NCI-H2196 treated with DMSO at 0.1 percent for 48 hours (cell line): ENCODE results near the gene ALLC.
A peak's percentile ranks its signal among the peaks of the same experiment; 100 is the strongest.
"Not testable (repeated sequence)": the region's sequence is repeated elsewhere in the genome, so short reads cannot be mapped to it uniquely, and the experiment has no call there.

Experiments used
- DNase-seq: peaks from one replicate; lab custom pipeline; 2025; ENCODE audit not compliant: unreplicated experiment; lab: John Stamatoyannopoulos, UW

ALLC gene

GRCh38 chr2:3657881-3658280 is at the start of gene ALLC:
ALLC (plus strand) TSS chr2:3658200; CDS start chr2:3671158, 12,958 bp downstream.
- DNase-seq: no peak

DNA sequence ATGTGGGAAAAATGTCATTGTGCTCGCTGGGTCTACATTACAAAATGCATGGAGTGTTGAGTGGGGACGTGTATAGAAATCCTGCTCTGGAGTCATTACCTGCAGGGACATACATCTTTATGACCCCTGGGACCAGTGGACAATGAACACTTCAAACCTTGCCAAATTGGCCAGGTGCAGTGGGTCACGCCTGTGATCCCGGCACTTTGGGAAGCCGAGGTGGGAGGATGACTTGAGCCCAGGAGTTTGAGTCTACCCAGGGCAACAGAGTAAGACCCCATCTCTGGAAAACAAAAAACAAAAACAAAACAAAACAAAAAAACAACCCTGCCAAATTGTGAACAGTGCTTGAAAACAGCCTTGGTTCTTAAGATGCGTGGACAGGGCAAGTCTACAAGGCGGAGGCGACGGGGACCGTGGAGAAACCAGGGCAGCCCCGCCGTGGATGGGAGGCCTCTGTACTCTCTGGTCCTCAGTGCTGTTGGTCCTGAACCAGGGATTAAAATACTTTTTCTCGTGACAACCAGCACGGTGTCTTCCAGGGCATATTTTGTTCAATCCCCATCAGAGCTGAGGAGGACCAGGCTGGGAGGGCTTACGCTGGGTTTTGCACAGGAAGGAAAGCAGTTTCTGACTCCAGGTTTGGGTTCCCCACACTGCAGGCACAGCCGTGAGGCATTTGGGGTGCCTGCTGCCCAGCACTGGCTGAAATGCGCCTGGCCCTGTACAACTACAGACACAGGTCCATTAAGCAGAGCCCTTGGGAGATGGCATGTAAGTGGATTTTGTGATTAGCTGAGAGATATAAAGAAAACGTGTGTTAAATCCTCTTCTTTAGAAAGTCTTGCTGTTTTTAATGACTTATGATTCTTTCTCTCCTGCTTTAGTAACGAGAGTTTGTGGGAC is 49.4 kb upstream of the ALLC start:
- no peak for DNase-seq

DNA sequence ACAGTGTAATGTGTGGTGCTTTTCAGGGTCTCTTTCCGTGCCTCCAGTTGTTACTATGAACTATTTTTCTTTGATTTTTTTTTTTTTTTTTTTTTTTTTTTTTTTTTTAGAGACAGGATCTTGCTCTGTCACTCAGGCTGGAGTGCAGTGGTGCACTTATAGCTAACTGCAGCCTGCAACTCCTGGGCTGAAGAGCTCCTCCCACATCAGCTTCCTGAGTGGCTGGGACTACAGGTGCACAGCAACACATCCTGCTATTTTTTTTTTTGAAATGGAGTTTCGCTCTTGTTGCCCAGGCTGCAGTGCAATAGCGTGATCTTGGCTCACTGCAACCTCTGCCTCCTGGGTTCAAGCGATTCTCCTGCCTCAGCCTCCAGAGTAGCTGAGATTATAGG is 48.7 kb upstream of the ALLC start:
- DNase-seq: peak; percentile 18

DNA sequence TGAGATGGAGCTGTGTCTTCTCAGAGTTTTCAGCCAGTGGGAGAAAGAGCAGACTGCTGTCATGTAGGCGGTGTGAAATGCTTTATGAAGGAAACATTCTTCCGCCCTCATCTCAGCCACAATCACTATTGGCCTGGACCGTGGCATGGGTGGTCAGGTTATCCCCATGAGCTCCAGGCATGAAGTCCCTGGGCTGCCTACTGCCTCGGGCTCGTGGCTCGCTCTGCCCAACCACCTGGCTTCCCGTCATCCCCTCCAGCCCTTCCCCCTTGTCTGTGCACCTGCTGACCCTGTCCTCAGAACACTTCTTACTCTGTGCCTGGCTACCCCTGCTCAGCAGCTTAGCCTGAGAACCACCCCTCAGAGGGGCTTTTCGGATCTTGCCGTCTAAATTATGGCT is 47.6 kb upstream of the ALLC start:
- DNase-seq: no peak

DNA sequence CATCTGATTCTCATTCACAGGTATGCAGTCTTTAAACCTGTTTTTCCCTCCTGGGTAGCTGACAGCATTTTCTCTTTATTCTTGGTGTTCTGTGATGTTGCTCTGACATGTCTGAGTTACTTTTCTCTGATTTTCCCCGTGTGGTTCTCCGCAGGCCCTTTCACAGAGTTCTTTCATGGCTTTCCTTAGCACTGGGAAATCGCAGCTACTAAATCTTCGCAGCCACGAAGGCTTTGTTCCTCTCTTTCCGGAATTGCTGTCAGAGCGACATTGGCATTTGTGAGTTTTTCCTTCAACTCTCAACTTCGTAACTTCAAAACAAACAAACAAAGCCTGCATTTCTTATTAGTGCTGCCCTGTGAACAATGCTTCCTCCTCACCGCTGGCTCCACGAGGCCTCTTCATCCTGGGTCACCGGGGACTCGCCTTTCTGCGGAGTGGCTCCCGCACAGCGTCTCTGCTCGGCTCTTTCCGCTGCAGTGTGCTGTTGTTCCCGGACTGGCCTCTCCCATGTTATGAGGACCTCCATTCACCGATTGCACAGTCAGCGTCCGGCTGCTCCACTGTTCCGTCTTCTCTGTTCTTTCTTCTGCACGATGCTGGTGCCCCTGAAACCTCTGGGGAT is 47.0 kb upstream of the ALLC start:
- no peak for DNase-seq

DNA sequence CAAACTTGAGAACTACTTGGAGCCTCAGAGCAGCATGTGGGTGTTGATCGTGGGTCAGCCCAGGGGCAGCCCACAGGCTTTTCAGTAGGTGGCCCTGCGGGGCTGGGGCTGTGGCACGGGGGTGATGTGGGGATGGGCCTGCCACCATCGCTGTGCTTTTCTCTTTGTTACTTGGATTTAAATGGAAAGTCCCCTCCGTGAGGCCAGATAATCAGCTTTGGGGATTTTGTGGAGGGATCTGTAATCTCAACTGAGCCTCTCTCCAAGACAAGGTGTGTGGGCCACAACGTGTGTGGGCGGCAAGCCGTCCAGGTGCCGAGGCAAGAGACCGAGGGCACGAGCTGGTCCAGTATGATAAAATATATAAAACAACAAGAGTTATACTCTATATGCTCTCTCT is 46.4 kb upstream of the ALLC start:
- DNase-seq: no peak

DNA sequence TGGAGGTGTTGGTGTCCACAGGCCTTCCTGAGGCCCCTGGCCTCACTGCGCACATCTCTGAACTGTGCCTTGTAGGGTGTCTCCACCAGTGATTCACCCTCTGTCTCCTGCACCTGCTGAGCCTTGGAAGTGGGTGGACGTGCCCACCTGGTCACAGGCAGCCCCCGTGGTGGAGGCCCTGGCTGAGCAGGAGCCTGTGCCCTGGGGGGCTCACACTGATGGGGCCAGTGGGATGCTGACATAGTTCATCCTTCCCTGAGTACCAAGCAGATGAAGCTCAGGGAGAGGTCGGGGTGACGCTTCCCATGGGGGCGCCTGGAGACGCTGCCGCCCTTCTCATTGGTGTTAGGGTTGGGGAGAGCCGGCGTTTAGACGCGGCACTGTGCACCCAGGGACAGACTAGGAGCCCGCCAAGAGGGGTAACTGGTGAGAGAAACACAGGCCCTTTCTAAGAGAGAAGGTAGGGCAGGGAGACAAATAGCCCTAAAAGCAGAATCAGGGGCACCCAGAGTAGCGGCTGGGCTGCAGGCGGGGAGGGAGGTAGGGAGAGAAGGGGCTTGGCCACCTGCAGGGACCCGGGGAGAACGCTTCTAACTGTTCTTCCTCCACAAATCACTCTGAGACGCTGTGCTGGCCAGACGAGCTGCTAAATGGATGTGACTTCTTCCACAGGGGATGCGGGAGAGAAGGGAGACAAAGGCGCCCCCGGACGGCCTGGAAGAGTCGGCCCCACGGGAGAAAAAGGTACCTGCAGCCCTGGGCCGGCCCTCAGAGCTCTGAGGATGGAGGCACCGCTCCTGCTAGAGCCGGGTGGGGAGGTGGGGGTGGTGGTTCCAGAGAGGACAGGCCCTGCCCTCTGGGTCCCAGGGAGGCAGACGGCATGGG is 45.1 kb upstream of the ALLC start:
- no peak for DNase-seq

DNA sequence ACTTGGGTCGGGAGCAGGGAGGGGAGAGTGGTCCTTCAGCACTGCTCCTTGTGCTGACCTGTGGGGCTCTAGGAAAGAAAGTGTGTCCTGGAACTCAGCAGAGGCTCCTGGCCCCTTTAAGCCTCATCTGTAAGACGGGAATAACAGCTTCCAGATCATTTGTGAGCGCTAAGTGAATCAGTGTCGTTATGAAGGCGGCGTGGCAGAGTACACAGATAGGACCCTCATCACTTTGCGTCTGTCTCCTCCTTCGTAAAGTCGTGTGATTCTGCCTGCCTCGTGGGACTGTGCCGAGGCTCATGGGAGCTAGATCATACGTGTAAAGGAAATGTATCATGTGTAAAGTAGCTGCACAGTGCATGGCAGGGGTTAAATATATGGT is 44.5 kb upstream of the ALLC start:
- no peak for DNase-seq

- DNase-seq: not testable (repeated sequence)
These were observed 43.3 kb upstream of the ALLC start for GRCh38 chr2:3614743-3615142.

DNA sequence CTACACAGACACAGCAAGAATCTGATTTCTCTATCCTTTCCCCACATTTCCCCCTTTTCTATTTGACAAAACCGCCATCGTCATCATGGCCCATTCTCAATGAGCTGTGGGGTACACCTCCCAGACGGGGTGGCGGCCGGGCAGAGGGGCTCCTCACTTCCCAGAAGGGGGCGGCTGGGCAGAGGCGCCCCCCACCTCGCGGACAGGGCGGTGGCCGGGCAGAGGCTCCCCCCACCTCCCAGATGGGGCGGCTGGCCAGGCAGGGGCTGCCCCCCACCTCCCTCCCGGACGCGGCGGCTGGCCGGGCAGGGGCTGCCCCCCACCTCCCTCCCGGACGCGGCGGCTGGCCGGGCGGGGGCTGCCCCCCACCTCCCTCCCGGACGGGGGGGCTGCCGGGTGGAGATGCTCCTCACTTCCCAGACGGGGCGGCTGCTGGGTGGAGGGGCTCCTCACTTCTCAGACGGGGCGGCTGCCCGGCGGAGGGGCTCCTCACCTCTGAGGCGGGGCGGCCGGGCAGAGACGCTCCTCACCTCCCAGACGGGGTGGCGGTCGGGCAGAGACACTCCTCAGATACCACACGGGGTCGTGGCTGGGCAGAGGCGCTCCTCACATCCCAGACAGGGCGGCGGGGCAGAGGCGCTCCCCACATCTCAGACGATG is 42.3 kb upstream of the ALLC start:
- not testable (repeated sequence) for DNase-seq

- not testable (repeated sequence) for DNase-seq
These were observed 41.4 kb upstream of the ALLC start for GRCh38 chr2:3616435-3617197.

DNA sequence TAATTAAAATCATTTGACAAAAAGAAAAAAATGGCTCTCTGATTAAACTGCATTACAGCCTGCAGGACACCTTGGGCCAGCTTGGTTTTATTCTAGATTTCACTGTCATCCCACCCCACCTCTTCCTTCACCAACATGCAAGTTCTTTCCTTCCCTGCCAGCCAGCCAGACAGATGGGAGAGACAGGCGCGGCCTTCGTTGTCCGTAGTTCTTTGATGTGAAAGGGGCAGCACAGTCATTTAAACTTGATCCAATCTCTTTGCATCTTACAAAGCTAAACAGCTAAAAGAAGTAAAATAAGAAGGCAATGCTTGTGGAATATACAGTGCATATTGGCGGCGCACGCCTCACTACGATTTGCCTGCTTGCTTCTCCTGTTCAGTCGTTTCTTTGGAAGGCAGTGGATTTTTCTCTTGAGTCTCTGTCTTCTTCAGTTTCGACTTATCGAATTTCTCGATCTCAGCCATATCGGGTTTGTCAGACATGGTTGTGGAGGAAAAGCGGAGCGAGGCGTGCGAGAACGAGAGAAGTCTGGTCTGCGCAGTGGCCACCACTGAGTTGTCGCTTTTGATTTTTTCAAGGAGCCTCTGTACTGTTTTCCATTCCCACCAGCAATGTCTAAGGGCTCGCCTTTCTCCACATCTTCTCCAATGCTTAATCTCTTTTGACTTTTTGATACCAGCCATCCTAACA is 40.7 kb upstream of the ALLC start:
- DNase-seq: no peak

DNA sequence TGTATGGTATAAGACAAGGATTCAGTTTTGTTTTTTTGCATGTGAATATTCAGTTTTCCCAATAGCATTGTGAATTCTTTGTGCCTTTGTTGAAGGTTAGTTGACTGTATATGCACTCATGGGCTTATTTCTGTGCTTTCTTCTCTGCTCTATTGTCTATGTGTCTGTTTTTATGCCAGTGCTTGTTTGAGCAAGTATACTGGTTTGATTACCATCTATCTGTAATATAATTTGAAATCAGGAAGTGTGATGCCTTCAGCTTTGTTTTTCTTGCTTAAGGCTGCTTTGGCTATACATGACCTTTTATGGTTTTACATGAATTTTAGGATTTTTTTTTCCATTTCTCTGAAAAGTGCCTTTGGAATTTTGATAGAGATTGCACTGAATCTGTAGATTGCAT is 39.6 kb upstream of the ALLC start:
- DNase-seq: no peak

DNA sequence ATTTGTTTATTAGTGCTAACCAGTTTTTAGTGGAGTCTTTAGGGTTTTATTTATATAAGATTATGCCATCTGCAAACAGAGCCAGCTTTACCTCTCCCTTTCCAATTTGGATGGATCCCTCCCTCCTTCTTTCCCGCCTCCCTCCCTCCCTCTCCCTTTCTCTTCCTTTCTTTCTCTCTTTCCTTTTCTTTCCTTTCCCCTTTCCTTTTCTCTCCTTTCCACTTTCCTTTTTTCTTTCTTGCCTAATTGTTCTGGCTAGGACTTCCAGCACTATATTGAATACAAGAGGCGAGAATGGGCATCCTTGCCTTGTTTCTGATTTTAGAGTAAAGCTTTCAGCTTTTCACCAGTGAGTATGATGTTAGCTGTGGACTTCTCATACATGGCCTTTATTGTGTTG is 39.0 kb upstream of the ALLC start:
- no peak for DNase-seq

GRCh38 chr2:3619661-3620060 is 38.3 kb upstream of the ALLC start:
- not testable (repeated sequence) for DNase-seq

GRCh38 chr2:3620834-3621233 is 37.2 kb upstream of the ALLC start:
- DNase-seq: no peak

- no peak for DNase-seq
These were observed 35.0 kb upstream of the ALLC start for GRCh38 chr2:3622967-3623366.

- no peak for DNase-seq
These were observed 33.8 kb upstream of the ALLC start for GRCh38 chr2:3624059-3624794.

DNA sequence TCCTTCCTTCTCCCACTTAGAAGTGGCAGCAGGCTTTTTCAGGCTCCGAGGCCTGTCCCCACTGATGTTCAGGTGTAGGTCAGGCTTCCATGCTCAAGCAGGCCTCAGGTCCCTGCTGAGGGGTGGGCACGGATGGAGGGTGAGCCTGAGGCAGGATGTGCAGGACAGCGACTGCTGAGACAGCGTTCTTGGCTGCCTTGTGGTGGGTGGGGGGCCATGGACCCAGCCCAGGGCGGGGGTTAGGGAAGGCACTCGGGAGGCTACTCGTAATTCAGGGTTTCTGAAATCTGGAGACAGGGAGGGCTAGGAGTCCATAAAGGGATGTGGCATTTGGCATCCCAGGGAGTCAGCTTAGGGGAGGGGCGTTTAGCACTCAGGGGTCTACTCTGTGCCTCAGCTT is 32.8 kb upstream of the ALLC start:
- no peak for DNase-seq
